PC-3 (cell line): ENCODE measurements around the gene CDC16. TPM values are rescaled to one million over a fixed set of nuclear protein-coding genes. Genes with fewer than 3 reads are reported as not detected.
A peak's percentile ranks its signal among the peaks of the same experiment; 100 is the strongest.

Experiments used
- ATAC-seq: fragments of 200-7000 bp; cut with Tn5 transposase; 2 replicates; pipeline ENCODE4 v1.9.1; 2020; ENCODE audit warnings: mild to moderate bottlenecking, moderate library complexity
- BruUV-seq: library from RNA; stranded (reverse); fragments of 400-500 nt; replicated peaks from 2 replicates; lab custom pipeline; 2021; lab: Mats Ljungman, UMichigan
- CTCF ChIA-PET: fragments of 300-600 bp; sonication (Branson Sonifier 250); formaldehyde crosslinking; loops from one replicate; lab custom pipeline; 2022; ENCODE audit warnings: antibody characterized with exemption; lab: Charles Lee
- POLR2A ChIA-PET: fragments of 300-600 bp; sonication (Branson Sonifier 250); formaldehyde crosslinking; loops from one replicate; lab custom pipeline; 2022; ENCODE audit warnings: antibody characterized with exemption; ENCODE audit not compliant: unreplicated experiment; lab: Charles Lee
- DNase-seq: peaks from one replicate; pipeline ENCODE4 v3.0.0-alpha.2; 2015
- H2AFZ ChIP-seq: fragments of 300-600 bp; sonication (generic); 2 replicates; pipeline ENCODE4 v1.6.0; 2016; ENCODE audit warnings: antibody characterized with exemption, low read length
- H3F3A ChIP-seq: fragments of 300-600 bp; sonication (generic); one replicate; pipeline ENCODE4 v1.6.0; 2017; ENCODE audit warnings: antibody characterized with exemption, low read length, control low read depth, mild to moderate bottlenecking; ENCODE audit not compliant: unreplicated experiment
- H3K27ac ChIP-seq: fragments of 300-600 bp; sonication (generic); 2 replicates; pipeline ENCODE4 v1.5.1; 2016; ENCODE audit warnings: mild to moderate bottlenecking, low read length
- H3K27me3 ChIP-seq: fragments of 300-600 bp; sonication (generic); 2 replicates; pipeline ENCODE4 v1.6.1; 2016; ENCODE audit warnings: low read length, mixed read lengths
- H3K36me3 ChIP-seq: fragments of 300-600 bp; sonication (generic); 2 replicates; pipeline ENCODE4 v1.6.1; 2016; ENCODE audit warnings: low read depth, mixed run types, low read length, mixed read lengths
- H3K4me1 ChIP-seq: fragments of 300-600 bp; sonication (generic); 2 replicates; pipeline ENCODE4 v1.5.1; 2016; ENCODE audit warnings: low read length; ENCODE audit not compliant: insufficient read depth
- H3K4me2 ChIP-seq: fragments of 300-600 bp; sonication (generic); 2 replicates; pipeline ENCODE4 v1.6.0; 2016; ENCODE audit warnings: low read length
- H3K4me3 ChIP-seq: fragments of 300-600 bp; sonication (generic); 2 replicates; pipeline ENCODE4 v1.5.1; 2016; ENCODE audit warnings: mild to moderate bottlenecking, low read length, mixed read lengths
- H3K79me2 ChIP-seq: fragments of 300-600 bp; sonication (generic); 2 replicates; pipeline ENCODE4 v1.6.1; 2017; ENCODE audit warnings: low read length, mixed read lengths
- H3K9ac ChIP-seq: fragments of 300-600 bp; sonication (generic); 2 replicates; pipeline ENCODE4 v1.6.0; 2016; ENCODE audit warnings: mild to moderate bottlenecking, low read length
- H3K9me2 ChIP-seq: fragments of 300-600 bp; sonication (generic); replicated peaks from 2 replicates; pipeline ENCODE4 v1.6.1; 2016; ENCODE audit warnings: mixed run types, low read length, mixed read lengths
- H3K9me3 ChIP-seq: fragments of 300-600 bp; sonication (generic); 2 replicates; pipeline ENCODE4 v1.6.1; 2016; ENCODE audit warnings: low read length, mixed read lengths
- H4K20me1 ChIP-seq: fragments of 300-600 bp; sonication (generic); 2 replicates; pipeline ENCODE4 v1.6.1; 2016; ENCODE audit warnings: low read length, mixed read lengths
- CTCF ChIP-seq: fragments of 300-600 bp; sonication (generic); conservative IDR thresholded peaks from 2 replicates; pipeline ENCODE4 v1.5.1; 2017; ENCODE audit warnings: antibody characterized with exemption, low read depth, mild to moderate bottlenecking, low read length
- EZH2 ChIP-seq: fragments of 300-600 bp; sonication (generic); IDR thresholded peaks from one replicate; pipeline ENCODE4 v1.6.1; 2017; ENCODE audit warnings: antibody characterized with exemption, mild to moderate bottlenecking, low read length; ENCODE audit not compliant: unreplicated experiment
- EZH2phosphoT487 ChIP-seq: fragments of 300-600 bp; sonication (generic); IDR thresholded peaks from 2 replicates; pipeline ENCODE4 v1.6.1; 2018; ENCODE audit warnings: mild to moderate bottlenecking, antibody characterized with exemption, low read length, borderline replicate concordance
- intact Hi-C: fragments of 100-400 bp; cut with micrococcal nuclease; formaldehyde crosslinking; loops from 2 replicates; pipeline ENCODE4 v1.9.0; 2023
- total RNA-seq: library from RNA; depleted of rRNA; stranded (reverse); fragments of >200 nt; gene quantifications from 2 replicates; pipeline ENCODE4 v1.2.3, GENCODE V29; 2014

CDC16 gene
- total RNA-seq, 1 experiment from 2014 or later: 16.0 TPM

GRCh38 chr13:114275304-114275703 is 40.6 kb downstream of the CDC16 start:
- H3F3A ChIP-seq: peaks cover 2% of the 10 kb centered on the region
- TF ChIP-seq EZH2 (no peak), CTCF (no peak), EZH2phosphoT487 (no peak)
- no peaks in the 10 kb centered on the region for H3K9me2 ChIP-seq
- DNase-seq: no peak
- ChIA-PET POLR2A (no interaction called here), CTCF (no interaction called here)
- H3K4me1 ChIP-seq: peaks cover 7% of the 10 kb centered on the region
- H3K27ac ChIP-seq: no peak overlapping the region
- H3K9ac ChIP-seq: no peak overlapping the region
- no peaks in the 10 kb centered on the region for H3K27me3 ChIP-seq
- no TSS peak for BruUV-seq
- H3K4me3 ChIP-seq: no peak overlapping the region
- no peaks in the 10 kb centered on the region for H4K20me1 ChIP-seq
- no peaks in the 10 kb centered on the region for H3K9me3 ChIP-seq
- H3K36me3 ChIP-seq: peaks cover 14% of the 10 kb centered on the region; the same call in 1 of the 2 replicates
- no peaks in the 10 kb centered on the region for H3K79me2 ChIP-seq
- H2AFZ ChIP-seq: no peak overlapping the region
- intact Hi-C loops: no loop called here
- no peak overlapping the region for H3K4me2 ChIP-seq
- no peak for ATAC-seq

- H3K9me2 ChIP-seq: no peaks in the 10 kb centered on the region
- POLR2A ChIA-PET: interaction anchor here (0.7 kb wide), 1 partner anchor 221 kb away, joined by 3 read pairs; no protein-coding TSS in a partner anchor
- intact Hi-C loops: no loop called here
- H3K27ac ChIP-seq: no peak overlapping the region
- no peaks in the 10 kb centered on the region for H4K20me1 ChIP-seq
- no peak overlapping the region for H3K9ac ChIP-seq
- H3K4me3 ChIP-seq: no peak overlapping the region
- H3K79me2 ChIP-seq: peaks cover 20% of the 10 kb centered on the region
- CTCF ChIA-PET: no interaction called here
- H3K9me3 ChIP-seq: no peaks in the 10 kb centered on the region
- H2AFZ ChIP-seq: no peak overlapping the region
- no TSS peak for BruUV-seq
- peaks cover 4% of the 10 kb centered on the region for H3F3A ChIP-seq
- no peak for TF ChIP-seq CTCF
- TF ChIP-seq EZH2phosphoT487: no peak
- no peak for TF ChIP-seq EZH2
- no peak for ATAC-seq
- no peak for DNase-seq
- H3K4me1 ChIP-seq: peaks cover 13% of the 10 kb centered on the region
- peaks cover 6% of the 10 kb centered on the region; the same call in 1 of the 2 replicates for H3K36me3 ChIP-seq
- H3K27me3 ChIP-seq: no peaks in the 10 kb centered on the region
- no peak overlapping the region for H3K4me2 ChIP-seq
Observed at GRCh38 chr13:114279146-114279545, 44.4 kb downstream of the CDC16 start.

GRCh38 chr13:114279758-114280355 is 45.2 kb downstream of the CDC16 start:
- peak overlapping the region; percentile 96; the same call in 1 of the 2 replicates for H3K4me2 ChIP-seq

More at GRCh38 chr13:114279758-114280355, 45.2 kb downstream of the CDC16 start:
- no peak for ATAC-seq
- Histone ChIP-seq H4K20me1 (no peaks in the 10 kb centered on the region), H3K36me3 (peaks cover 6% of the 10 kb centered on the region; the same call in 1 of the 2 replicates), H3K27me3 (no peaks in the 10 kb centered on the region), H3K4me3 (peak overlapping the region; percentile 75; the same call in 1 of the 2 replicates), H3K4me1 (peaks cover 13% of the 10 kb centered on the region), H3F3A (peaks cover 4% of the 10 kb centered on the region), H3K79me2 (peaks cover 25% of the 10 kb centered on the region), H3K9me2 (no peaks in the 10 kb centered on the region), H2AFZ (no peak overlapping the region), H3K27ac (peak overlapping the region; percentile 94; the same call in 1 of the 2 replicates), H3K9ac (peak overlapping the region; percentile 99; the same call in 1 of the 2 replicates), H3K9me3 (no peaks in the 10 kb centered on the region)
- TF ChIP-seq EZH2phosphoT487 (no peak), CTCF (no peak), EZH2 (no peak)
- no TSS peak for BruUV-seq
- no peak for DNase-seq
- POLR2A ChIA-PET: interaction anchor here (0.6 to 0.7 kb wide), 2 partner anchors 165 to 221 kb away, joined by 3 read pairs; no protein-coding TSS in a partner anchor
- CTCF ChIA-PET: no interaction called here
- intact Hi-C loops: no loop called here
